ENCODE measurements around the gene LYL1. TPM values are rescaled to one million over a fixed set of nuclear protein-coding genes. Genes with fewer than 3 reads are reported as not detected.

The LYL1 gene
- total RNA-seq, 1 experiment from 2014 or later = not detected

- H3K27me3 ChIP-seq = no peaks in the 10 kb centered on the region
- peaks cover 94% of the 10 kb centered on the region for H3K36me3 ChIP-seq
- no peaks in the 10 kb centered on the region for H3K9me3 ChIP-seq
- DNase-seq = no peak
- no peak overlapping the region for H3K4me3 ChIP-seq
Measured at GRCh38 chr19:13089857-13090507, 12.7 kb downstream of the LYL1 start.

GRCh38 chr19:13089139-13089856 is 13.4 kb downstream of the LYL1 start:
- Histone ChIP-seq H3K4me3 (no peak overlapping the region), H3K27me3 (no peaks in the 10 kb centered on the region), H3K36me3 (peaks cover 92% of the 10 kb centered on the region), H3K9me3 (no peaks in the 10 kb centered on the region)
- peak; percentile 51 for DNase-seq

- Histone ChIP-seq H3K9me3 (no peaks in the 10 kb centered on the region), H3K27me3 (no peaks in the 10 kb centered on the region), H3K36me3 (peaks cover 92% of the 10 kb centered on the region), H3K4me3 (no peak overlapping the region)
- DNase-seq = no peak
Measured at GRCh38 chr19:13087795-13088537, 14.7 kb downstream of the LYL1 start.

- Histone ChIP-seq H3K36me3 (peaks cover 92% of the 10 kb centered on the region), H3K27me3 (no peaks in the 10 kb centered on the region), H3K4me3 (no peak overlapping the region), H3K9me3 (no peaks in the 10 kb centered on the region)
- DNase-seq = no peak
Measured at GRCh38 chr19:13087295-13087694, 15.4 kb downstream of the LYL1 start.

- Histone ChIP-seq H3K4me3 (no peak overlapping the region), H3K9me3 (no peaks in the 10 kb centered on the region), H3K36me3 (peaks cover 92% of the 10 kb centered on the region), H3K27me3 (no peaks in the 10 kb centered on the region)
- DNase-seq = no peak
Measured at GRCh38 chr19:13086341-13086740, 16.3 kb downstream of the LYL1 start.

- DNase-seq = no peak
- no peak overlapping the region for H3K4me3 ChIP-seq
- H3K36me3 ChIP-seq = peaks cover 94% of the 10 kb centered on the region
- H3K9me3 ChIP-seq = no peaks in the 10 kb centered on the region
- H3K27me3 ChIP-seq = no peaks in the 10 kb centered on the region
Measured at GRCh38 chr19:13085666-13086065, 17.0 kb downstream of the LYL1 start.

GRCh38 chr19:13083627-13084026 is 19.0 kb downstream of the LYL1 start:
- DNase-seq = no peak
- H3K4me3 ChIP-seq = no peak overlapping the region
- no peaks in the 10 kb centered on the region for H3K9me3 ChIP-seq
- no peaks in the 10 kb centered on the region for H3K27me3 ChIP-seq
- H3K36me3 ChIP-seq = peaks cover 94% of the 10 kb centered on the region

- H3K36me3 ChIP-seq = peaks cover 96% of the 10 kb centered on the region
Measured at GRCh38 chr19:13083008-13083404, 19.7 kb downstream of the LYL1 start.

GRCh38 chr19:13082192-13083007 is 20.3 kb downstream of the LYL1 start:
- peaks cover 98% of the 10 kb centered on the region for H3K36me3 ChIP-seq
- DNase-seq = no peak
- no peak overlapping the region for H3K4me3 ChIP-seq
- H3K9me3 ChIP-seq = no peaks in the 10 kb centered on the region
- no peaks in the 10 kb centered on the region for H3K27me3 ChIP-seq

More at GRCh38 chr19:13083008-13083404, 19.7 kb downstream of the LYL1 start:
- H3K27me3 ChIP-seq = no peaks in the 10 kb centered on the region
- no peak for DNase-seq
- H3K9me3 ChIP-seq = no peaks in the 10 kb centered on the region
- H3K4me3 ChIP-seq = no peak overlapping the region

- no peak overlapping the region for H3K4me3 ChIP-seq
- peaks cover 96% of the 10 kb centered on the region for H3K36me3 ChIP-seq
- DNase-seq = no peak
- no peaks in the 10 kb centered on the region for H3K9me3 ChIP-seq
- no peaks in the 10 kb centered on the region for H3K27me3 ChIP-seq
Measured at GRCh38 chr19:13079542-13079986, 23.1 kb downstream of the LYL1 start.

- Histone ChIP-seq H3K27me3 (no peaks in the 10 kb centered on the region), H3K9me3 (no peaks in the 10 kb centered on the region), H3K4me3 (no peak overlapping the region), H3K36me3 (peaks cover 94% of the 10 kb centered on the region)
- no peak for DNase-seq
Measured at GRCh38 chr19:13078897-13079541, 23.6 kb downstream of the LYL1 start.

- no peak for DNase-seq
- Histone ChIP-seq H3K4me3 (no peak overlapping the region), H3K36me3 (peaks cover 94% of the 10 kb centered on the region), H3K27me3 (no peaks in the 10 kb centered on the region), H3K9me3 (no peaks in the 10 kb centered on the region)
Measured at GRCh38 chr19:13078381-13078780, 24.3 kb downstream of the LYL1 start.

GRCh38 chr19:13077240-13077639 is 25.4 kb downstream of the LYL1 start:
- Histone ChIP-seq H3K27me3 (no peaks in the 10 kb centered on the region), H3K4me3 (no peak overlapping the region), H3K9me3 (no peaks in the 10 kb centered on the region), H3K36me3 (peaks cover 94% of the 10 kb centered on the region)
- DNase-seq = no peak

GRCh38 chr19:13076787-13077186 is 25.9 kb downstream of the LYL1 start:
- H3K36me3 ChIP-seq = peaks cover 94% of the 10 kb centered on the region
- no peaks in the 10 kb centered on the region for H3K9me3 ChIP-seq
- no peak for DNase-seq
- no peak overlapping the region for H3K4me3 ChIP-seq
- H3K27me3 ChIP-seq = no peaks in the 10 kb centered on the region

- no peak overlapping the region for H3K4me3 ChIP-seq
Measured at GRCh38 chr19:13076320-13076719, 26.3 kb downstream of the LYL1 start.

GRCh38 chr19:13074378-13074777 is 28.3 kb downstream of the LYL1 start:
- Histone ChIP-seq H3K9me3 (no peaks in the 10 kb centered on the region), H3K4me3 (no peak overlapping the region), H3K27me3 (no peaks in the 10 kb centered on the region), H3K36me3 (peaks cover 93% of the 10 kb centered on the region)
- no peak for DNase-seq

More at GRCh38 chr19:13076320-13076719, 26.3 kb downstream of the LYL1 start:
- H3K36me3 ChIP-seq = peaks cover 94% of the 10 kb centered on the region
- H3K27me3 ChIP-seq = no peaks in the 10 kb centered on the region
- H3K9me3 ChIP-seq = no peaks in the 10 kb centered on the region
- DNase-seq = no peak

Measured in MG63 (cell line).